KBM-7 (cell line): ENCODE results near the gene TFB1M.
"Not testable (repeated sequence)": the region's sequence is repeated elsewhere in the genome, so short reads cannot be mapped to it uniquely, and the experiment has no call there.

Experiments
- DNase-seq: peaks from one replicate; pipeline ENCODE4 v3.0.0-alpha.2; 2015
- in situ Hi-C: fragments of 300-500 bp; cut with MboI; formaldehyde crosslinking; loops from 2 replicates; pipeline ENCODE4 v1.14.3; 2020; ENCODE audit warnings: low sequenced_read_pairs, low pct_unique_long_range_greater_than_20kb, mixed read lengths

Gene TFB1M

GRCh38 chr6:155221086-155221485 is 93.2 kb downstream of the TFB1M start:
- DNase-seq, result no peak
- in situ Hi-C loops, result no loop called here

GRCh38 chr6:155219858-155220301 is 94.4 kb downstream of the TFB1M start:
- in situ Hi-C loops, result no loop called here
- DNase-seq, result no peak

DNA sequence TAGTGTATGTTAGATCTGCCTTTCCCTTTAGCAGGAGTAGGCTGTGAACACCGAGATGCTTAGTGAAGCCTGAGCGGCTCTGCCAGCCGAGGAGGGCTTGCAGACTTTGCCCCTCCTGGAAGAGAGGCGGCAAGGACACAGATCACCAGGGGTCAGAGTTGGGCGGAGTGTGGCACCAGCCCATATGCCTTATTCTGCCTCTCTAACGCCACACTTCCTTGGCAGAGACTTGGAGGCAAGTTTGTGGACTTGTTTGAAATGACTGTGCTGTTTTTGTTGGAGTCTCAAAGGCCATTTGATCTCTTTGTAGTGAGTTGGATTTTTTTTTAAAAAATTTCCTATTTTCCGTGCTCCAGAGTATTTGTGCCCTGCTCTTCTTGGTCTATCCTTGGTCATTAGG is 95.0 kb downstream of the TFB1M start:
- DNase-seq, result no peak
- in situ Hi-C loops, result no loop called here

GRCh38 chr6:155218711-155219110 is 95.6 kb downstream of the TFB1M start:
- DNase-seq, in situ Hi-C loops: not testable (repeated sequence)

DNA sequence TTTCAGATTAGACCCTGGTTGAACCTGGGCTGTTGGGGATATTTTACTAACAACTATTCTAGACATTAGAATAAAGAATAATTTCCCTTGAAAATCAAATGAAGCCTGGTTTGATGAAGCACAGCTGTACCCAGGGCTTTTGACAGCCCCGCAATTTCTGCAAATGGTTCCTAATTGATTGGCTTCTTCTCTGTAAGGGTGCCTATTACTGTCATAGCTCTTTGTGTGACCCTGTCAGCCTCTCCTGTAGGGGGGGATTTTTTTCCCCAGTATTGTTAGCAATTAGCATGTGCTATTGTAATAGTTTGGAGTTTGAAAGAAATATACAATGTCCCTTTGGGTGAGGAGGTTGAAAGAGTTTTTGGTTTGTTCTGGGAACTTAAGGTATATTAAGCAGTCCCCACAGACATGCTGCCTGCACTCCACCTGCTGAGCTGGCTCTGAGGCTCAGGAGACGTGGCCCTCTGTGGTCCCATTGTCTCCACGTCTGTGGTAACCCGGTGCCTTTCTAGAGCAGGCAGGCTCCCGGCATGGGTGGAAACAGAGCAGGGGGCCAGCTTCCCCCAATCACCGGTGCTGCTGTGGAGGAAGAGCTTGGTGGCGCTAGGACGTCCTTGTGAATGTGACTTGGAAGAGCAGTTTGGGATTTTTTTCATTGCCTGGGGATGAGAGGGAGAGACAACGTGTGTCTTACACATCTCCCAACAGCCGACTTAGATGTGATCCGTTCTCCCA is 97.8 kb downstream of the TFB1M start:
- DNase-seq, result no peak
- in situ Hi-C loops, result no loop called here

DNA sequence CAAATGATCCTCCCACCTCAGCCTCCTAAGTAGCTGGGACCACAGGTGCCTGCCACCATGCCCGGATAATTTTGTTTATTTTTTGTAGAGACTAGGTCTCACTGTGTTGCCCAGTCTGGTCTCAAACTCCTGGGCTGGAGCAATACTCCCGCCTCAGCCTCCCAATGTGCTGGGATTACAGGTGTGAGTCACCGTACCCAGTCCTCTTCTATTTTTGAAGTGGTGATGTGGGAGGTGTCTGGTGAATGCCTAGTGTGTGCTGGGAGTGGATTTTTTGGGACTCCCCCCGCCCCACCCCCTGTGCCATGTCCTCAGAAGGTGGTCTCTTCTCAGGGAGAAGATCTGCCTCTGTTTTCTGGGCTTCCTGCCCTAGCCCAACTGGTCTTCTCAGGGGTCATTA is 98.4 kb downstream of the TFB1M start:
- DNase-seq, result no peak
- in situ Hi-C loops, result no loop called here

- in situ Hi-C loops, result no loop called here
- DNase-seq, result no peak
Measured at GRCh38 chr6:155213611-155214372, 100.5 kb downstream of the TFB1M start.

- no peak for DNase-seq
- in situ Hi-C loops, result no loop called here
Measured at GRCh38 chr6:155212616-155213380, 101.5 kb downstream of the TFB1M start.

GRCh38 chr6:155212106-155212505 is 102.2 kb downstream of the TFB1M start:
- DNase-seq, result no peak
- in situ Hi-C loops, result no loop called here

- in situ Hi-C loops, result no loop called here
- no peak for DNase-seq
Measured at GRCh38 chr6:155207223-155207622, 107.1 kb downstream of the TFB1M start.
